HEK293 (cell line): Measurements from ENCODE around the gene ASXL3.

Experiments
- CTCF ChIA-PET: fragments of 350-600 bp; formaldehyde crosslinking; extraction: SDS; loops from one replicate; lab custom pipeline; 2021; ENCODE audit warnings: antibody characterized with exemption; lab: Yijun Ruan, JAX
- POLR2A ChIA-PET: fragments of 300-600 bp; formaldehyde crosslinking; extraction: SDS; loops from one replicate; lab custom pipeline; 2020; ENCODE audit warnings: antibody characterized with exemption, inconsistent platforms; lab: Yijun Ruan, JAX
- H3K27ac ChIP-seq: fragments of 200-500 bp; sonication (Bioruptor generic); 2 replicates; pipeline ENCODE4 v1.5.1; 2014; ENCODE audit warnings: low read depth, low read length, control low read depth, inconsistent platforms; ENCODE audit errors: extremely low read depth
- H3K36me3 ChIP-seq, 2 experiments: fragments of 200-500 bp in 1 of 2; sonication (Bioruptor generic) in 1 of 2; 1 replicate in 1 of 2; 2 replicates in 1 of 2; pipeline ENCODE4 v1.5.1; 2014 to 2017; ENCODE audit warnings: inconsistent platforms in 2 of 2, low read length in 2 of 2; ENCODE audit not compliant: control insufficient read depth in 2 of 2, insufficient read depth in 1 of 2
- H3K4me1 ChIP-seq: fragments of 200-500 bp; sonication (Bioruptor generic); 2 replicates; pipeline ENCODE4 v1.5.1; 2014; ENCODE audit warnings: mild to moderate bottlenecking, low read length, inconsistent platforms; ENCODE audit not compliant: control insufficient read depth, insufficient read depth
- H3K4me3 ChIP-seq: 2 replicates; pipeline ENCODE4 v1.5.1; 2011; ENCODE audit warnings: low read depth, mild to moderate bottlenecking, control low read depth, low read length, moderate library complexity
- H3K9me3 ChIP-seq: fragments of 200-500 bp; sonication (Bioruptor generic); 2 replicates; pipeline ENCODE4 v1.5.1; 2014; ENCODE audit warnings: low read depth, low read length, inconsistent platforms; ENCODE audit not compliant: control insufficient read depth, insufficient read depth
- INSM2 ChIP-seq: fragments of 450-650 bp; formaldehyde crosslinking; IDR thresholded peaks from 2 replicates; pipeline ENCODE4 v1.5.1; 2016; ENCODE audit warnings: missing biosample characterization, missing genetic modification characterization
- MYNN ChIP-seq: fragments of 450-650 bp; formaldehyde crosslinking; IDR thresholded peaks from 2 replicates; pipeline ENCODE4 v1.5.1; 2016; ENCODE audit warnings: missing biosample characterization, missing genetic modification characterization, borderline replicate concordance
- TRIM28 ChIP-seq: IDR thresholded peaks from 2 replicates; pipeline ENCODE4 v1.6.1; 2011; ENCODE audit warnings: low read length, control low read depth, borderline replicate concordance
- YY1 ChIP-seq: fragments of 450-650 bp; formaldehyde crosslinking; IDR thresholded peaks from 2 replicates; pipeline ENCODE4 v1.5.1; 2018; ENCODE audit warnings: missing biosample characterization, missing genetic modification characterization
- ZBTB7A ChIP-seq: fragments of 450-650 bp; formaldehyde crosslinking; IDR thresholded peaks from 2 replicates; pipeline ENCODE4 v1.5.1; 2016; ENCODE audit warnings: low read depth, missing biosample characterization, missing genetic modification characterization
- ZFP41 ChIP-seq: fragments of 450-650 bp; formaldehyde crosslinking; IDR thresholded peaks from 2 replicates; pipeline ENCODE4 v1.5.1; 2016; ENCODE audit warnings: missing biosample characterization, missing genetic modification characterization, borderline replicate concordance
- ZNF146 ChIP-seq: fragments of 450-650 bp; formaldehyde crosslinking; IDR thresholded peaks from 2 replicates; pipeline ENCODE4 v1.5.1; 2016; ENCODE audit warnings: missing biosample characterization, missing genetic modification characterization
- ZNF2 ChIP-seq: fragments of 450-650 bp; formaldehyde crosslinking; IDR thresholded peaks from 2 replicates; pipeline ENCODE4 v1.5.1; 2016; ENCODE audit warnings: missing biosample characterization, missing genetic modification characterization
- ZNF221 ChIP-seq: fragments of 450-650 bp; formaldehyde crosslinking; IDR thresholded peaks from 2 replicates; pipeline ENCODE4 v1.5.1; 2017; ENCODE audit warnings: missing biosample characterization, missing genetic modification characterization, borderline replicate concordance
- ZNF302 ChIP-seq: fragments of 450-650 bp; formaldehyde crosslinking; IDR thresholded peaks from 2 replicates; pipeline ENCODE4 v1.5.1; 2016; ENCODE audit warnings: missing biosample characterization, missing genetic modification characterization, low read depth
- ZNF362 ChIP-seq: fragments of 450-650 bp; formaldehyde crosslinking; IDR thresholded peaks from 2 replicates; pipeline ENCODE4 v1.5.1; 2016; ENCODE audit warnings: missing biosample characterization, missing genetic modification characterization
- ZNF518A ChIP-seq: fragments of 450-650 bp; formaldehyde crosslinking; conservative IDR thresholded peaks from 2 replicates; pipeline ENCODE4 v1.5.1; 2016; ENCODE audit warnings: low read depth, missing biosample characterization, missing genetic modification characterization
- ZNF555 ChIP-seq: fragments of 450-650 bp; formaldehyde crosslinking; conservative IDR thresholded peaks from 2 replicates; pipeline ENCODE4 v1.5.1; 2017; ENCODE audit warnings: missing biosample characterization, mild to moderate bottlenecking, missing genetic modification characterization, inconsistent platforms
- ZNF561 ChIP-seq: fragments of 450-650 bp; IDR thresholded peaks from 2 replicates; pipeline ENCODE4 v1.5.1; 2018; ENCODE audit warnings: missing biosample characterization, missing genetic modification characterization, borderline replicate concordance
- ZNF621 ChIP-seq: fragments of 450-650 bp; formaldehyde crosslinking; IDR thresholded peaks from 2 replicates; pipeline ENCODE4 v1.5.1; 2017; ENCODE audit warnings: missing biosample characterization, missing genetic modification characterization
- ZNF677 ChIP-seq: fragments of 450-650 bp; IDR thresholded peaks from 2 replicates; pipeline ENCODE4 v1.5.0; 2018; ENCODE audit warnings: missing biosample characterization, mild to moderate bottlenecking, missing genetic modification characterization, moderate library complexity
- ZNF747 ChIP-seq: fragments of 450-650 bp; formaldehyde crosslinking; IDR thresholded peaks from 2 replicates; pipeline ENCODE4 v1.5.1; 2016; ENCODE audit warnings: missing biosample characterization, missing genetic modification characterization
- ZNF776 ChIP-seq: fragments of 450-650 bp; formaldehyde crosslinking; IDR thresholded peaks from 2 replicates; pipeline ENCODE4 v1.5.0; 2017; ENCODE audit warnings: missing biosample characterization, missing genetic modification characterization, borderline replicate concordance
- ZNF785 ChIP-seq: fragments of 450-650 bp; formaldehyde crosslinking; IDR thresholded peaks from 2 replicates; pipeline ENCODE4 v1.5.1; 2016; ENCODE audit warnings: missing biosample characterization, missing genetic modification characterization
- ZNF837 ChIP-seq: fragments of 450-650 bp; formaldehyde crosslinking; IDR thresholded peaks from 2 replicates; pipeline ENCODE4 v1.5.1; 2016; ENCODE audit warnings: missing biosample characterization, missing genetic modification characterization
- ZNF843 ChIP-seq: fragments of 450-650 bp; formaldehyde crosslinking; IDR thresholded peaks from 2 replicates; pipeline ENCODE4 v1.5.1; 2016; ENCODE audit warnings: missing biosample characterization, missing genetic modification characterization
- ZXDB ChIP-seq: fragments of 450-650 bp; formaldehyde crosslinking; IDR thresholded peaks from 2 replicates; pipeline ENCODE4 v1.5.1; 2016; ENCODE audit warnings: missing biosample characterization, missing genetic modification characterization
- TF ChIP-seq, protein P1 (sequence below): fragments of 450-650 bp; formaldehyde crosslinking; IDR thresholded peaks from 2 replicates; pipeline ENCODE4 v1.5.1; 2016; ENCODE audit warnings: missing biosample characterization, missing genetic modification characterization, low read depth
- TF ChIP-seq, protein P2 (sequence below): fragments of 450-650 bp; formaldehyde crosslinking; IDR thresholded peaks from 2 replicates; pipeline ENCODE4; 2016; ENCODE audit warnings: missing biosample characterization, missing genetic modification characterization

Gene ASXL3

GRCh38 chr18:33749834-33750233, 171.8 kb downstream of the ASXL3 start:
- TF ChIP-seq ZNF2 (tag by site-specific recombination) (no peak), ZNF561 (no peak), ZNF362 (tag by site-specific recombination) (no peak), ZXDB (no peak)
- TF ChIP-seq, protein P1, sequence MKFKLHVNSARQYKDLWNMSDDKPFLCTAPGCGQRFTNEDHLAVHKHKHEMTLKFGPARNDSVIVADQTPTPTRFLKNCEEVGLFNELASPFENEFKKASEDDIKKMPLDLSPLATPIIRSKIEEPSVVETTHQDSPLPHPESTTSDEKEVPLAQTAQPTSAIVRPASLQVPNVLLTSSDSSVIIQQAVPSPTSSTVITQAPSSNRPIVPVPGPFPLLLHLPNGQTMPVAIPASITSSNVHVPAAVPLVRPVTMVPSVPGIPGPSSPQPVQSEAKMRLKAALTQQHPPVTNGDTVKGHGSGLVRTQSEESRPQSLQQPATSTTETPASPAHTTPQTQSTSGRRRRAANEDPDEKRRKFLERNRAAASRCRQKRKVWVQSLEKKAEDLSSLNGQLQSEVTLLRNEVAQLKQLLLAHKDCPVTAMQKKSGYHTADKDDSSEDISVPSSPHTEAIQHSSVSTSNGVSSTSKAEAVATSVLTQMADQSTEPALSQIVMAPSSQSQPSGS: no peak
- Histone ChIP-seq H3K36me3 (peaks cover 0 to under 1% of the 10 kb centered on the region in 2 experiments; a peak in 1 of 3 replicates), H3K4me3 (no peak overlapping the region), H3K9me3 (no peaks in the 10 kb centered on the region), H3K4me1 (no peaks in the 10 kb centered on the region), H3K27ac (no peak overlapping the region)
- CTCF ChIA-PET: interaction anchor here (0.6 to 0.8 kb wide), 4 partner anchors 27 to 1325 kb away, joined by 3 to 6 read pairs (median 4); no protein-coding TSS in a partner anchor
- POLR2A ChIA-PET: interaction anchor here (0.6 kb wide), 1 partner anchor 158 kb away, joined by 4 read pairs; no protein-coding TSS in a partner anchor

- CTCF ChIA-PET: interaction anchor here (0.6 to 0.8 kb wide), 3 partner anchors 119 to 1325 kb away, joined by 4 to 6 read pairs (median 5); no protein-coding TSS in a partner anchor
- H3K4me1 ChIP-seq: no peaks in the 10 kb centered on the region
- no peak overlapping the region for H3K27ac ChIP-seq
These were observed 172.3 kb downstream of the ASXL3 start for GRCh38 chr18:33750366-33750765.

More at GRCh38 chr18:33750366-33750765, 172.3 kb downstream of the ASXL3 start:
- no peak for TF ChIP-seq ZNF302 (tag by site-specific recombination)
- TF ChIP-seq, protein P2, sequence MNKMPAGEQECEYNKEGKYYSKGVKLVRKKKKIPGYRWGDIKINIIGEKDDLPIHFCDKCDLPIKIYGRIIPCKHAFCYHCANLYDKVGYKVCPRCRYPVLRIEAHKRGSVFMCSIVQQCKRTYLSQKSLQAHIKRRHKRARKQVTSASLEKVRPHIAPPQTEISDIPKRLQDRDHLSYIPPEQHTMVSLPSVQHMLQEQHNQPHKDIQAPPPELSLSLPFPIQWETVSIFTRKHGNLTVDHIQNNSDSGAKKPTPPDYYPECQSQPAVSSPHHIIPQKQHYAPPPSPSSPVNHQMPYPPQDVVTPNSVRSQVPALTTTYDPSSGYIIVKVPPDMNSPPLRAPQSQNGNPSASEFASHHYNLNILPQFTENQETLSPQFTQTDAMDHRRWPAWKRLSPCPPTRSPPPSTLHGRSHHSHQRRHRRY (tag by site-specific recombination): no peak
- TF ChIP-seq ZNF677 (tag by site-specific recombination): no peak
- TF ChIP-seq ZNF518A: no peak
- TF ChIP-seq ZNF785 (tag by site-specific recombination): no peak
- no peak for TF ChIP-seq TRIM28
- no peak for TF ChIP-seq ZNF146 (tag by site-specific recombination)
- TF ChIP-seq ZFP41 (tag by site-specific recombination): no peak
- TF ChIP-seq ZNF843 (tag by site-specific recombination): no peak
- TF ChIP-seq ZNF621 (tag by site-specific recombination): no peak
- no peak for TF ChIP-seq MYNN (tag by site-specific recombination)
- no peak for TF ChIP-seq ZNF837 (tag by site-specific recombination)
- no peak for TF ChIP-seq ZBTB7A (tag by site-specific recombination)
- no peak for TF ChIP-seq INSM2 (tag by site-specific recombination)
- TF ChIP-seq YY1 (tag by site-specific recombination): no peak
- no peak for TF ChIP-seq ZNF747 (tag by site-specific recombination)
- TF ChIP-seq ZNF776 (tag by site-specific recombination): no peak
- TF ChIP-seq ZNF221: no peak
- TF ChIP-seq ZNF555 (tag by site-specific recombination): no peak
- no peaks in the 10 kb centered on the region for H3K36me3 ChIP-seq
- no peaks in the 10 kb centered on the region for H3K9me3 ChIP-seq
- H3K4me3 ChIP-seq: no peak overlapping the region
- POLR2A ChIA-PET: interaction anchor here (0.6 kb wide), 1 partner anchor 157 kb away, joined by 4 read pairs; no protein-coding TSS in a partner anchor
